Activated CD4-positive, alpha-beta T cell treated with anti-CD3 and anti-CD28 coated beads for 36 hours (primary cell): ENCODE data around the gene BCL2L11. TPM values are rescaled to one million over a fixed set of nuclear protein-coding genes. Genes with fewer than 3 reads are reported as not detected.

Experiments
- ATAC-seq: fragments of 200-7000 bp; cut with Tn5 transposase; one replicate; pipeline ENCODE4 v1.10.0; 2021; ENCODE audit warnings: mild to moderate bottlenecking, moderate library complexity
- CTCF ChIA-PET: fragments of 350-600 bp; sonication (Branson Sonifier 250); formaldehyde crosslinking; loops from one replicate; lab custom pipeline; 2021; ENCODE audit warnings: antibody characterized with exemption; lab: Charles Lee
- POLR2A ChIA-PET: fragments of 350-600 bp; sonication (Branson Sonifier 250); formaldehyde crosslinking; loops from one replicate; lab custom pipeline; 2021; ENCODE audit warnings: antibody characterized with exemption, inconsistent platforms; lab: Charles Lee
- DNase-seq: peaks from one replicate; pipeline ENCODE4 v3.0.0-alpha.2; 2020
- H3K27ac Mint-ChIP-seq: one replicate; pipeline ENCODE4 v1.8.0; 2021; ENCODE audit warnings: mixed read lengths
- H3K27me3 Mint-ChIP-seq: one replicate; pipeline ENCODE4 v1.8.0; 2021; ENCODE audit warnings: mixed read lengths
- H3K36me3 Mint-ChIP-seq: one replicate; pipeline ENCODE4 v1.8.0; 2021; ENCODE audit warnings: low read depth, mixed read lengths
- H3K4me1 Mint-ChIP-seq: one replicate; pipeline ENCODE4 v1.8.0; 2021; ENCODE audit warnings: mixed read lengths
- H3K4me3 Mint-ChIP-seq: one replicate; pipeline ENCODE4 v1.8.0; 2021; ENCODE audit warnings: mild to moderate bottlenecking, moderate library complexity, mixed read lengths
- H3K9me3 Mint-ChIP-seq: one replicate; pipeline ENCODE4 v1.8.0; 2021; ENCODE audit warnings: low read depth, mixed read lengths
- intact Hi-C, 2 experiments: fragments of 100-400 bp; cut with DNase I in 1 of 2; cut with micrococcal nuclease in 1 of 2; formaldehyde crosslinking; loops; one replicate each; pipeline versions ENCODE4 v1.14.2 to v1.15.1; 2022 to 2024; cut with DNase I, micrococcal nuclease
- total RNA-seq, 2 experiments: library from RNA; stranded (reverse); gene quantifications; one replicate each; pipeline ENCODE4 v1.2.3, GENCODE V29; 2021

BCL2L11 gene
- total RNA-seq, 2 experiments from 2014 or later: 18.2 to 28.6 TPM

- ChIA-PET CTCF (interaction anchor here (0.7 to 1.0 kb wide), 2 partner anchors 10 to 88 kb away, joined by 3 read pairs; partner anchors contain the start of gene BCL2L11), POLR2A (interaction anchor here (0.7 kb wide), 1 partner anchor 122 kb away, joined by 3 read pairs; no protein-coding TSS in a partner anchor)
- Mint-ChIP-seq H3K36me3 (no peaks in the 10 kb centered on the region), H3K4me3 (peak overlapping the region; percentile 1), H3K9me3 (peaks cover 4% of the 10 kb centered on the region), H3K4me1 (peaks cover 15% of the 10 kb centered on the region), H3K27me3 (peaks cover 11% of the 10 kb centered on the region), H3K27ac (no peak overlapping the region)
- intact Hi-C loops: loop anchor here (2.0 to 5.0 kb wide), 2 partner anchors 40 to 41 kb away; no protein-coding TSS in a partner anchor
- DNase-seq: no peak
- ATAC-seq: peak; percentile 7
These were observed 87.9 kb downstream of the BCL2L11 start for GRCh38 chr2:111208639-111209038.

GRCh38 chr2:111209045-111209514 is 88.4 kb downstream of the BCL2L11 start:
- peak; percentile 95 for ATAC-seq
- Mint-ChIP-seq H3K36me3 (peaks cover 1% of the 10 kb centered on the region), H3K4me1 (peaks cover 15% of the 10 kb centered on the region), H3K4me3 (peak overlapping the region; percentile 1), H3K27me3 (peaks cover 12% of the 10 kb centered on the region), H3K9me3 (peaks cover 8% of the 10 kb centered on the region), H3K27ac (no peak overlapping the region)
- POLR2A ChIA-PET: interaction anchor here (0.7 kb wide), 1 partner anchor 122 kb away, joined by 3 read pairs; no protein-coding TSS in a partner anchor
- CTCF ChIA-PET: interaction anchor here (0.6 to 1.0 kb wide), 3 partner anchors 11 to 88 kb away, joined by 3 to 4 read pairs (median 3); partner anchors contain the start of gene BCL2L11
- DNase-seq: peak; percentile 68
- intact Hi-C loops: loop anchor here (2.0 to 5.0 kb wide), 2 partner anchors 40 to 42 kb away; no protein-coding TSS in a partner anchor

- CTCF ChIA-PET: no interaction called here
- H3K27ac Mint-ChIP-seq: no peak overlapping the region
- H3K4me1 Mint-ChIP-seq: peaks cover 15% of the 10 kb centered on the region
These were observed 89.3 kb downstream of the BCL2L11 start for GRCh38 chr2:111210036-111210435.

GRCh38 chr2:111213877-111214276 is 93.2 kb downstream of the BCL2L11 start:
- Mint-ChIP-seq H3K36me3 (peaks cover 15% of the 10 kb centered on the region), H3K27ac (no peak overlapping the region), H3K4me3 (no peak overlapping the region), H3K27me3 (peaks cover 9% of the 10 kb centered on the region), H3K9me3 (peaks cover 20% of the 10 kb centered on the region), H3K4me1 (peaks cover 9% of the 10 kb centered on the region)
- ATAC-seq: no peak
- no peak for DNase-seq
- POLR2A ChIA-PET: no interaction called here
- CTCF ChIA-PET: no interaction called here
- intact Hi-C loops: no loop called here

More at GRCh38 chr2:111210036-111210435, 89.3 kb downstream of the BCL2L11 start:
- peaks cover 11% of the 10 kb centered on the region for H3K36me3 Mint-ChIP-seq
- H3K9me3 Mint-ChIP-seq: peaks cover 18% of the 10 kb centered on the region
- H3K27me3 Mint-ChIP-seq: peaks cover 14% of the 10 kb centered on the region
- no peak overlapping the region for H3K4me3 Mint-ChIP-seq
- ATAC-seq: no peak
- DNase-seq: no peak
- POLR2A ChIA-PET: no interaction called here
- intact Hi-C loops: no loop called here

- no peak for ATAC-seq
- ChIA-PET CTCF (no interaction called here), POLR2A (no interaction called here)
- H3K36me3 Mint-ChIP-seq: peaks cover 15% of the 10 kb centered on the region
- H3K9me3 Mint-ChIP-seq: peaks cover 20% of the 10 kb centered on the region
- H3K4me3 Mint-ChIP-seq: no peak overlapping the region
- no peak for DNase-seq
- intact Hi-C loops: no loop called here
- no peak overlapping the region for H3K27ac Mint-ChIP-seq
- H3K27me3 Mint-ChIP-seq: peaks cover 13% of the 10 kb centered on the region
- H3K4me1 Mint-ChIP-seq: no peaks in the 10 kb centered on the region
These were observed 96.3 kb downstream of the BCL2L11 start for GRCh38 chr2:111216811-111217652.
